OCI-LY3 (cell line): ENCODE data around the gene SRL.

Experiments
- EZH2phosphoT487 ChIP-seq: fragments of 200-600 bp; shearing (Covaris generic); IDR thresholded peaks from 2 replicates; pipeline ENCODE4 v1.6.1; 2018; ENCODE audit warnings: antibody characterized with exemption, mixed run types, low read depth
- TF ChIP-seq, protein P1 (sequence below): fragments of 200-600, 300-600 bp; sonication (generic); IDR thresholded peaks from 2 replicates; pipeline ENCODE4 v1.5.1; 2014; ENCODE audit warnings: antibody characterized with exemption, low read length, low read depth

GRCh38 chr16:4231886-4232285 lies 10.0 kb downstream of the SRL start:
- TF ChIP-seq, protein P1, sequence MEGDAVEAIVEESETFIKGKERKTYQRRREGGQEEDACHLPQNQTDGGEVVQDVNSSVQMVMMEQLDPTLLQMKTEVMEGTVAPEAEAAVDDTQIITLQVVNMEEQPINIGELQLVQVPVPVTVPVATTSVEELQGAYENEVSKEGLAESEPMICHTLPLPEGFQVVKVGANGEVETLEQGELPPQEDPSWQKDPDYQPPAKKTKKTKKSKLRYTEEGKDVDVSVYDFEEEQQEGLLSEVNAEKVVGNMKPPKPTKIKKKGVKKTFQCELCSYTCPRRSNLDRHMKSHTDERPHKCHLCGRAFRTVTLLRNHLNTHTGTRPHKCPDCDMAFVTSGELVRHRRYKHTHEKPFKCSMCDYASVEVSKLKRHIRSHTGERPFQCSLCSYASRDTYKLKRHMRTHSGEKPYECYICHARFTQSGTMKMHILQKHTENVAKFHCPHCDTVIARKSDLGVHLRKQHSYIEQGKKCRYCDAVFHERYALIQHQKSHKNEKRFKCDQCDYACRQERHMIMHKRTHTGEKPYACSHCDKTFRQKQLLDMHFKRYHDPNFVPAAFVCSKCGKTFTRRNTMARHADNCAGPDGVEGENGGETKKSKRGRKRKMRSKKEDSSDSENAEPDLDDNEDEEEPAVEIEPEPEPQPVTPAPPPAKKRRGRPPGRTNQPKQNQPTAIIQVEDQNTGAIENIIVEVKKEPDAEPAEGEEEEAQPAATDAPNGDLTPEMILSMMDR = no peak
- no peak for TF ChIP-seq EZH2phosphoT487
